Chondrocyte (in vitro differentiated cells): ENCODE measurements around the gene AGTR1. TPM values are rescaled to one million over a fixed set of nuclear protein-coding genes. Genes with fewer than 3 reads are reported as not detected.

ENCODE experiments used
- DNase-seq: peaks from one replicate; pipeline ENCODE4 v3.0.0; 2021; ENCODE audit warnings: mixed read lengths, low spot score
- H3K27ac Mint-ChIP-seq: one replicate; pipeline ENCODE4 v1.8.0; 2021; ENCODE audit warnings: mild to moderate bottlenecking, moderate library complexity, mixed read lengths; ENCODE audit not compliant: unreplicated experiment
- H3K27me3 Mint-ChIP-seq: 2 replicates; pipeline ENCODE4 v1.8.0; 2021; ENCODE audit warnings: low read depth, mixed read lengths
- H3K36me3 Mint-ChIP-seq: 2 replicates; pipeline ENCODE4 v1.8.0; 2021; ENCODE audit warnings: low read depth, mixed read lengths
- H3K4me1 Mint-ChIP-seq: 2 replicates; pipeline ENCODE4 v1.8.0; 2021; ENCODE audit warnings: low read depth, mild to moderate bottlenecking, mixed read lengths
- H3K4me3 Mint-ChIP-seq: one replicate; pipeline ENCODE4 v1.8.0; 2021; ENCODE audit warnings: mild to moderate bottlenecking, moderate library complexity, mixed read lengths; ENCODE audit not compliant: unreplicated experiment
- H3K9me3 Mint-ChIP-seq: 2 replicates; pipeline ENCODE4 v1.8.0; 2021; ENCODE audit warnings: low read depth, mixed read lengths
- total RNA-seq: library from RNA; stranded (reverse); gene quantifications from 3 replicates; pipeline ENCODE4 v1.2.1, GENCODE V29; 2021
- TF ChIP-seq, protein P1 (sequence below): fragments of 200-600 bp; sonication (generic); IDR thresholded peaks from 2 replicates; pipeline ENCODE4 v1.5.0; 2021; ENCODE audit warnings: antibody characterized with exemption, mild to moderate bottlenecking, moderate library complexity

Gene AGTR1
- total RNA-seq, 1 donor from 2014 or later: 2.2 TPM

- Mint-ChIP-seq H3K27ac (no peak overlapping the region), H3K4me3 (no peak overlapping the region), H3K4me1 (peaks cover 21% of the 10 kb centered on the region), H3K36me3 (no peaks in the 10 kb centered on the region), H3K27me3 (no peaks in the 10 kb centered on the region), H3K9me3 (no peaks in the 10 kb centered on the region)
- DNase-seq: no peak
- TF ChIP-seq, protein P1, sequence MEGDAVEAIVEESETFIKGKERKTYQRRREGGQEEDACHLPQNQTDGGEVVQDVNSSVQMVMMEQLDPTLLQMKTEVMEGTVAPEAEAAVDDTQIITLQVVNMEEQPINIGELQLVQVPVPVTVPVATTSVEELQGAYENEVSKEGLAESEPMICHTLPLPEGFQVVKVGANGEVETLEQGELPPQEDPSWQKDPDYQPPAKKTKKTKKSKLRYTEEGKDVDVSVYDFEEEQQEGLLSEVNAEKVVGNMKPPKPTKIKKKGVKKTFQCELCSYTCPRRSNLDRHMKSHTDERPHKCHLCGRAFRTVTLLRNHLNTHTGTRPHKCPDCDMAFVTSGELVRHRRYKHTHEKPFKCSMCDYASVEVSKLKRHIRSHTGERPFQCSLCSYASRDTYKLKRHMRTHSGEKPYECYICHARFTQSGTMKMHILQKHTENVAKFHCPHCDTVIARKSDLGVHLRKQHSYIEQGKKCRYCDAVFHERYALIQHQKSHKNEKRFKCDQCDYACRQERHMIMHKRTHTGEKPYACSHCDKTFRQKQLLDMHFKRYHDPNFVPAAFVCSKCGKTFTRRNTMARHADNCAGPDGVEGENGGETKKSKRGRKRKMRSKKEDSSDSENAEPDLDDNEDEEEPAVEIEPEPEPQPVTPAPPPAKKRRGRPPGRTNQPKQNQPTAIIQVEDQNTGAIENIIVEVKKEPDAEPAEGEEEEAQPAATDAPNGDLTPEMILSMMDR: no peak
Measured at GRCh38 chr3:148792516-148792915, 94.8 kb downstream of the AGTR1 start.

Other genes starting within 250 kb of the AGTR1 start
- not detected in 3 replicates for gene CPB1, start 129.9 kb downstream of the AGTR1 start, total RNA-seq
- gene CPA3, start 167.4 kb downstream of the AGTR1 start, total RNA-seq: not detected in 3 replicates